B cell (primary cell): ENCODE results near the gene MMP2. TPM values are rescaled to one million over a fixed set of nuclear protein-coding genes. Genes with fewer than 3 reads are reported as not detected.

Experiments
- ATAC-seq: fragments of 200-7000 bp; cut with Tn5 transposase; one replicate; pipeline ENCODE4 v1.10.0; 2021; ENCODE audit warnings: low read depth, mild to moderate bottlenecking, moderate number of reproducible peaks, moderate library complexity
- CTCF ChIA-PET: fragments of 350-600 bp; sonication (Branson Sonifier 250); formaldehyde crosslinking; loops from one replicate; lab custom pipeline; 2021; ENCODE audit warnings: antibody characterized with exemption, inconsistent platforms; lab: Charles Lee
- POLR2A ChIA-PET: fragments of 350-600 bp; sonication (Branson Sonifier 250); formaldehyde crosslinking; loops from one replicate; lab custom pipeline; 2021; ENCODE audit warnings: antibody characterized with exemption; lab: Charles Lee
- DNase-seq: peaks from one replicate; pipeline ENCODE4 v3.0.0; 2013
- H2AFZ ChIP-seq: 2 replicates; pipeline ENCODE4 v1.6.1; 2012; ENCODE audit warnings: mild to moderate bottlenecking, low read depth, low read length; ENCODE audit not compliant: insufficient read depth, poor library complexity, severe bottlenecking
- H3K27ac ChIP-seq, 2 donors: 1 replicate in 1 of 2; 2 replicates in 1 of 2; pipeline ENCODE4 v1.5.1; 2012 to 2013; ENCODE audit warnings: low read length in 2 of 2, mild to moderate bottlenecking in 2 of 2, moderate library complexity in 1 of 2
- H3K27me3 ChIP-seq, 4 experiments: fragments of 200-600 bp in 1 of 4; sonication (generic) in 1 of 4; replicated peaks in 1 of 4; 1 replicate in 2 of 4; 2 replicates in 2 of 4; pipeline versions ENCODE4 v1.6.1 to v1.7.0; 2013 to 2016; ENCODE audit warnings: low read length in 3 of 4, mild to moderate bottlenecking in 2 of 4, mixed read lengths in 1 of 4, moderate library complexity in 1 of 4; ENCODE audit not compliant: insufficient read depth in 4 of 4, control insufficient read depth in 3 of 4; ENCODE audit errors: control extremely low read depth in 1 of 4
- H3K36me3 ChIP-seq, 2 experiments: replicated peaks in 1 of 2; 1 replicate in 1 of 2; 2 replicates in 1 of 2; pipeline versions ENCODE4 v1.6.1 to v1.7.1; 2013; ENCODE audit warnings: low read length in 1 of 2; ENCODE audit not compliant: insufficient read depth in 2 of 2, control insufficient read depth in 1 of 2; ENCODE audit errors: control extremely low read depth in 1 of 2, extremely low read depth in 1 of 2
- H3K4me1 ChIP-seq, 2 donors: fragments of 200-600 bp in 1 of 2; sonication (generic) in 1 of 2; 1 replicate in 1 of 2; 2 replicates in 1 of 2; pipeline versions ENCODE4 v1.5.1 to v1.6.1; 2013 to 2017; ENCODE audit warnings: low read length in 2 of 2; ENCODE audit not compliant: control insufficient read depth in 2 of 2, insufficient read depth in 2 of 2
- H3K4me2 ChIP-seq: replicated peaks from 2 replicates; pipeline ENCODE3; 2012; ENCODE audit warnings: mild to moderate bottlenecking, low read depth, low read length; ENCODE audit not compliant: poor library complexity, severe bottlenecking
- H3K4me3 ChIP-seq, 5 experiments: fragments of 200-600 bp in 1 of 5; sonication (generic) in 1 of 5; 1 replicate in 3 of 5; 2 replicates in 2 of 5; pipeline versions ENCODE4 v1.5.1 to v1.7.0; 2011 to 2016; ENCODE audit warnings: low read length in 4 of 5, mild to moderate bottlenecking in 4 of 5, low read depth in 2 of 5, control low read depth in 1 of 5, moderate library complexity in 1 of 5; ENCODE audit not compliant: insufficient read depth in 1 of 5; ENCODE audit errors: control extremely low read depth in 1 of 5, extremely low read depth in 1 of 5
- H3K79me2 ChIP-seq: fragments of 200-600 bp; sonication (generic); one replicate; pipeline ENCODE4 v1.6.0; 2016; ENCODE audit warnings: low read length; ENCODE audit not compliant: control insufficient read depth, insufficient read depth
- H3K9ac ChIP-seq: fragments of 200-600 bp; sonication (generic); 2 replicates; pipeline ENCODE4 v1.6.1; 2017; ENCODE audit warnings: mild to moderate bottlenecking, low read length, moderate library complexity
- H3K9me3 ChIP-seq, 3 donors: one replicate each; pipeline versions ENCODE4 v1.6.1 to v1.7.1; 2013; ENCODE audit warnings: low read length in 2 of 3; ENCODE audit not compliant: control insufficient read depth in 2 of 3, insufficient read depth in 1 of 3; ENCODE audit errors: control extremely low read depth in 1 of 3
- H4K20me1 ChIP-seq: 2 replicates; pipeline ENCODE4 v1.6.0; 2012; ENCODE audit warnings: mild to moderate bottlenecking, low read length; ENCODE audit not compliant: insufficient read depth, control insufficient read depth, poor library complexity, severe bottlenecking
- H3K27ac Mint-ChIP-seq: one replicate; pipeline ENCODE4 v1.8.0; 2021; ENCODE audit warnings: mixed read lengths
- H3K27me3 Mint-ChIP-seq: one replicate; pipeline ENCODE4 v1.8.0; 2021; ENCODE audit warnings: mixed read lengths
- H3K4me1 Mint-ChIP-seq: one replicate; pipeline ENCODE4 v1.8.0; 2021; ENCODE audit warnings: mixed read lengths
- H3K4me3 Mint-ChIP-seq: one replicate; pipeline ENCODE4 v1.8.0; 2021; ENCODE audit warnings: mixed read lengths
- H3K9me3 Mint-ChIP-seq: one replicate; pipeline ENCODE4 v1.8.0; 2022; ENCODE audit warnings: mixed read lengths; ENCODE audit not compliant: insufficient read depth
- EZH2 ChIP-seq: IDR thresholded peaks from 2 replicates; pipeline ENCODE4 v1.6.1; 2012; ENCODE audit warnings: borderline replicate concordance, low read depth, mild to moderate bottlenecking, moderate library complexity, low read length; ENCODE audit not compliant: insufficient read depth, poor library complexity, severe bottlenecking
- WGBS: methylation state at CpG from one replicate; pipeline ENCODE4 v1.1.5; 2013; ENCODE audit warnings: missing lambda C conversion rate; ENCODE audit not compliant: insufficient coverage; 5-methylcytosine and 5-hydroxymethylcytosine counted together
- intact Hi-C: fragments of 100-400 bp; cut with micrococcal nuclease; formaldehyde crosslinking; loops from one replicate; pipeline ENCODE4 v1.10.0; 2022
- polyA plus RNA-seq: library from polyadenylated mRNA; depleted of rRNA; stranded (reverse); fragments of >200 nt; gene quantifications from 2 replicates; pipeline ENCODE4 v1.2.3, GENCODE V29; 2012
- total RNA-seq, 2 donors: library from RNA; stranded (reverse); fragments of 120-200 nt in 1 of 2; gene quantifications; 1 replicate in 1 of 2; 2 replicates in 1 of 2; pipeline versions ENCODE4 v1.2.3 to v1.2.4, GENCODE V29; 2013 to 2022
- TF ChIP-seq, protein P1 (sequence below): fragments of 200-600 bp; IDR thresholded peaks from one replicate; pipeline ENCODE4 v1.8.0; 2022; ENCODE audit warnings: antibody characterized with exemption, mild to moderate bottlenecking

MMP2 gene
- total and polyA plus RNA-seq, 2 donors (not counting 1 experiment from before 2014, with no cell fraction given), result not detected

DNA sequence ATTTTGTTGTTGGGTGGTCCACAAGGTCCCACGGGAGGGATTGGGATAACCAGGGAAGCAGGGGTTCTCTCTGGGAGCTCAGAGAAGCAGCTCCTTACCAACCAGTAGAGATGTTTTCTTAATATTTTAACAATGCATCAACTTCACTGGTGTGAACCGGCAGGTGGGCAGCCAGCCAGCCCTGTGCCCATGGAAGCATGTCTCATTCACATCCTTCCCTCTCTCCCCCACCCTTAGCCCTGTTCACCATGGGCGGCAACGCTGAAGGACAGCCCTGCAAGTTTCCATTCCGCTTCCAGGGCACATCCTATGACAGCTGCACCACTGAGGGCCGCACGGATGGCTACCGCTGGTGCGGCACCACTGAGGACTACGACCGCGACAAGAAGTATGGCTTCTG lies 9.3 kb downstream of the MMP2 start:
- Histone ChIP-seq H3K4me3 (no peak overlapping the region), H3K4me2 (no peak overlapping the region), H3K36me3 (no peaks in the 10 kb centered on the region), H3K4me1 (no peaks in the 10 kb centered on the region), H3K27me3 (no peaks in the 10 kb centered on the region), H4K20me1 (no peaks in the 10 kb centered on the region), H3K79me2 (no peaks in the 10 kb centered on the region), H3K9me3 (peaks cover 0 to 10% (median 0%) of the 10 kb centered on the region in 3 donors), H3K9ac (no peak overlapping the region), H3K27ac (no peak overlapping the region), H2AFZ (no peak overlapping the region)
- Mint-ChIP-seq H3K4me1 (no peaks in the 10 kb centered on the region), H3K27me3 (peaks cover 5% of the 10 kb centered on the region), H3K9me3 (no peaks in the 10 kb centered on the region), H3K27ac (no peak overlapping the region), H3K4me3 (no peak overlapping the region)
- intact Hi-C loops, result no loop called here
- no peak for ATAC-seq
- TF ChIP-seq EZH2, result no peak
- TF ChIP-seq, protein P1, sequence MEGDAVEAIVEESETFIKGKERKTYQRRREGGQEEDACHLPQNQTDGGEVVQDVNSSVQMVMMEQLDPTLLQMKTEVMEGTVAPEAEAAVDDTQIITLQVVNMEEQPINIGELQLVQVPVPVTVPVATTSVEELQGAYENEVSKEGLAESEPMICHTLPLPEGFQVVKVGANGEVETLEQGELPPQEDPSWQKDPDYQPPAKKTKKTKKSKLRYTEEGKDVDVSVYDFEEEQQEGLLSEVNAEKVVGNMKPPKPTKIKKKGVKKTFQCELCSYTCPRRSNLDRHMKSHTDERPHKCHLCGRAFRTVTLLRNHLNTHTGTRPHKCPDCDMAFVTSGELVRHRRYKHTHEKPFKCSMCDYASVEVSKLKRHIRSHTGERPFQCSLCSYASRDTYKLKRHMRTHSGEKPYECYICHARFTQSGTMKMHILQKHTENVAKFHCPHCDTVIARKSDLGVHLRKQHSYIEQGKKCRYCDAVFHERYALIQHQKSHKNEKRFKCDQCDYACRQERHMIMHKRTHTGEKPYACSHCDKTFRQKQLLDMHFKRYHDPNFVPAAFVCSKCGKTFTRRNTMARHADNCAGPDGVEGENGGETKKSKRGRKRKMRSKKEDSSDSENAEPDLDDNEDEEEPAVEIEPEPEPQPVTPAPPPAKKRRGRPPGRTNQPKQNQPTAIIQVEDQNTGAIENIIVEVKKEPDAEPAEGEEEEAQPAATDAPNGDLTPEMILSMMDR, result no peak
- 96% methylated on average over 11 of the region's 12 CpGs for WGBS
- POLR2A ChIA-PET, result no interaction called here
- CTCF ChIA-PET, result no interaction called here
- no peak for DNase-seq

DNA sequence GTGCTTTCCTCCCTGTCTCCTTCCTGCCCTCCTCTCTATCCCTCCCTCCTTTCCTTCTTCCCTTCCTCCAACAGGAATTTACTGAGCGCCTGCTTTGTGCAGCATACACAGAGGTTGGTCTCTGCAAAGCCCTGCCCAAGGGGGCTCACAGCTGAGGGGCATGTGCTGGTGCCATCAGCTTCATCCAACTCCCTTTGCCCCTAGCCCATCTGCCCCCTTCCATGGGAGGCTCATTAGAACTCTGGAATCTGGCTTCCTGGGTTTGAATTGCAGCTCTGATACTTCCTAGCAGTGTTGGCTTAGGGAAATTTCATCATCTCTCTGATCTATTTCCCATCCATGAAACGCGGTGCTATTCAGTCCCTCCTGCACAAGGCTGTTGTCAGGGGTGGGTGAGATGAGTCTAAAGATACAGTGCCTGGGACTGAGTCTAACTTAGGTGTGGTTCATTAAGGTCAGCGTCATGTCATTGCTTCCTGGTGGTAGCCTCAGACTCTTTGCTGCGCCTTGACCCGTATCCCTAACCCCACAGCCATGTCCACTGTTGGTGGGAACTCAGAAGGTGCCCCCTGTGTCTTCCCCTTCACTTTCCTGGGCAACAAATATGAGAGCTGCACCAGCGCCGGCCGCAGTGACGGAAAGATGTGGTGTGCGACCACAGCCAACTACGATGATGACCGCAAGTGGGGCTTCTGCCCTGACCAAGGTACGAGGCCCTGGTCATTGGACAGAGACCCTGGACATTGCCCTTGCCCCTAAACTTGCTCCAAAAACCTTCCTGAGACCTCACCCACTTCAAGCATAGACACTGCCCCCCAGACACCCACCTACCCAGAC lies 10.3 kb downstream of the MMP2 start:
- H3K27ac ChIP-seq, result no peak overlapping the region
- H3K27ac Mint-ChIP-seq, result no peak overlapping the region
- no peak overlapping the region for H2AFZ ChIP-seq
- H3K79me2 ChIP-seq, result no peaks in the 10 kb centered on the region
- ChIA-PET CTCF (no interaction called here), POLR2A (no interaction called here)
- DNase-seq, result no peak
- no peaks in the 10 kb centered on the region for H3K36me3 ChIP-seq
- peaks cover 7% of the 10 kb centered on the region for H3K27me3 Mint-ChIP-seq
- H3K4me2 ChIP-seq, result no peak overlapping the region
- no peaks in the 10 kb centered on the region for H3K4me1 Mint-ChIP-seq
- H3K9me3 Mint-ChIP-seq, result no peaks in the 10 kb centered on the region
- H3K9ac ChIP-seq, result no peak overlapping the region
- peaks cover 0 to 10% (median 0%) of the 10 kb centered on the region in 3 donors for H3K9me3 ChIP-seq
- no peak overlapping the region for H3K4me3 Mint-ChIP-seq
- no peak overlapping the region for H3K4me3 ChIP-seq
- 95% methylated on average over 12 of the region's 14 CpGs for WGBS
- H4K20me1 ChIP-seq, result no peaks in the 10 kb centered on the region
- no peaks in the 10 kb centered on the region for H3K4me1 ChIP-seq
- no peak for TF ChIP-seq EZH2
- TF ChIP-seq, protein P1, result no peak
- intact Hi-C loops, result no loop called here
- ATAC-seq, result no peak
- H3K27me3 ChIP-seq, result no peaks in the 10 kb centered on the region
